ENCODE data around the gene CAPN1. TPM values are rescaled to one million over a fixed set of nuclear protein-coding genes. Genes with fewer than 3 reads are reported as not detected.

Gene CAPN1
- total RNA-seq, 1 experiment from 2014 or later: 238 TPM

DNA sequence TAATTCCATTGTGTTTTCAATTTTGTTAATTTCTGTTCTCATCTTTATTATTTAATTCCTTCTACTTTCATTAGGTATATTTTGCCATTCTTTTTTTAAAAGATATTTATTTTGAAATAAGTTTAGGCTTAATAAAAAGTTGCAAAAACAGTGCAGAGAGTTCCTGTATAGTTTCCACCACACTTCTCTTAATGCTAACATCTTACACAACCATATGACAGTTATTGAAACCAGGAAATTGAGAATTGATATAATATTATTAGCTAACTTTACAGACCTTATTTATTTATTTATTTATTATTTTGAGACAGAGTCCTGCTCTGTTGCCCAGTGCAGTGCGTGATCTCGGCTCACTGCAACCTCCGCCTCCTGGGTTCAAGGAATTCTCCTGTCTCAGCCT lies 25.5 kb upstream of the CAPN1 start:
- Histone ChIP-seq H3K4me1 (no peaks in the 10 kb centered on the region), H3K4me3 (ENCODE audit: low read depth, low read length) (no peak overlapping the region), H3K9me3 (no peaks in the 10 kb centered on the region), H3K27me3 (replicated peaks; ENCODE audit: control insufficient read depth, insufficient read depth, low read length) (no peaks in the 10 kb centered on the region; the same call in 1 of the 2 replicates), H3K36me3 (ENCODE audit: control insufficient read depth, insufficient read depth, low read length) (no peaks in the 10 kb centered on the region)
- ChIA-PET POLR2A (no interaction called here), CTCF (no interaction called here)
- intact Hi-C loops (cut with micrococcal nuclease; ENCODE audit: unreplicated experiment): no loop called here
- H3K9me3 Mint-ChIP-seq (ENCODE audit: unreplicated experiment): no peaks in the 10 kb centered on the region
- no peaks in the 10 kb centered on the region for H3K27me3 Mint-ChIP-seq (ENCODE audit: insufficient read depth, unreplicated experiment)
- DNase-seq: no peak
- no peaks in the 10 kb centered on the region for H3K36me3 Mint-ChIP-seq (ENCODE audit: insufficient read depth, unreplicated experiment)
- H3K4me3 Mint-ChIP-seq (ENCODE audit: unreplicated experiment): no peak overlapping the region
- TF ChIP-seq, protein P1, sequence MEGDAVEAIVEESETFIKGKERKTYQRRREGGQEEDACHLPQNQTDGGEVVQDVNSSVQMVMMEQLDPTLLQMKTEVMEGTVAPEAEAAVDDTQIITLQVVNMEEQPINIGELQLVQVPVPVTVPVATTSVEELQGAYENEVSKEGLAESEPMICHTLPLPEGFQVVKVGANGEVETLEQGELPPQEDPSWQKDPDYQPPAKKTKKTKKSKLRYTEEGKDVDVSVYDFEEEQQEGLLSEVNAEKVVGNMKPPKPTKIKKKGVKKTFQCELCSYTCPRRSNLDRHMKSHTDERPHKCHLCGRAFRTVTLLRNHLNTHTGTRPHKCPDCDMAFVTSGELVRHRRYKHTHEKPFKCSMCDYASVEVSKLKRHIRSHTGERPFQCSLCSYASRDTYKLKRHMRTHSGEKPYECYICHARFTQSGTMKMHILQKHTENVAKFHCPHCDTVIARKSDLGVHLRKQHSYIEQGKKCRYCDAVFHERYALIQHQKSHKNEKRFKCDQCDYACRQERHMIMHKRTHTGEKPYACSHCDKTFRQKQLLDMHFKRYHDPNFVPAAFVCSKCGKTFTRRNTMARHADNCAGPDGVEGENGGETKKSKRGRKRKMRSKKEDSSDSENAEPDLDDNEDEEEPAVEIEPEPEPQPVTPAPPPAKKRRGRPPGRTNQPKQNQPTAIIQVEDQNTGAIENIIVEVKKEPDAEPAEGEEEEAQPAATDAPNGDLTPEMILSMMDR (IDR thresholded peaks at IDR 0.05; ENCODE audit: insufficient read depth in 1 of 2, low read depth in 1 of 2, low read length in 1 of 2, severe bottlenecking in 1 of 2, unreplicated experiment in 1 of 2): no peak
- no TSS peak for BruUV-seq (replicated peaks)
- peaks cover 6% of the 10 kb centered on the region for H3K4me1 Mint-ChIP-seq (ENCODE audit: low read depth, unreplicated experiment)
- H3K27ac Mint-ChIP-seq (ENCODE audit: unreplicated experiment): no peak overlapping the region

DNA sequence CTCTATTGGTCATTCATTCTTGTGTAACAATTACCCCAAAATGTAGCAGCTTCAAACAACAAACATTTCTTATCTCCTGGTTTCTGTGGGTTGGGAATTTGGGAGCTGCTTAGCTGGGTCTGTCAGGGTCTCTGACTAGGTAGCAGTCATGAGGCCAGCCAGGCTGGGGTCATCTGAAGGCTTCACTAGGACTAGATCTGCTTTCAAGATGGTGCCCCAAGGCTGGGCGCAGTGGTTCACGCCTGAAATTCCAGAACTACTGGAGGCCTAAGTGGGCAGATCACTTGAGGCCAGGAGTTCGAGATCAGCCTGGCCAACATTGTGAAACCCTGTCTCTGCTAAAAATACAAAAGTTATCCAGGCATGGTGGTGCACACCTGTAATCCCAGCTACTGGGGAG lies 24.8 kb upstream of the CAPN1 start:
- Histone ChIP-seq H3K27me3 (replicated peaks; ENCODE audit: control insufficient read depth, insufficient read depth, low read length) (no peaks in the 10 kb centered on the region; the same call in 1 of the 2 replicates), H3K4me3 (ENCODE audit: low read depth, low read length) (no peak overlapping the region), H3K4me1 (no peaks in the 10 kb centered on the region), H3K9me3 (no peaks in the 10 kb centered on the region), H3K36me3 (ENCODE audit: control insufficient read depth, insufficient read depth, low read length) (no peaks in the 10 kb centered on the region)
- intact Hi-C loops (cut with micrococcal nuclease; ENCODE audit: unreplicated experiment): no loop called here
- no peak overlapping the region for H3K4me3 Mint-ChIP-seq (ENCODE audit: unreplicated experiment)
- peaks cover 6% of the 10 kb centered on the region for H3K4me1 Mint-ChIP-seq (ENCODE audit: low read depth, unreplicated experiment)
- no peaks in the 10 kb centered on the region for H3K27me3 Mint-ChIP-seq (ENCODE audit: insufficient read depth, unreplicated experiment)
- H3K27ac Mint-ChIP-seq (ENCODE audit: unreplicated experiment): no peak overlapping the region
- H3K9me3 Mint-ChIP-seq (ENCODE audit: unreplicated experiment): no peaks in the 10 kb centered on the region
- TF ChIP-seq, protein P1 (IDR thresholded peaks at IDR 0.05; ENCODE audit: insufficient read depth in 1 of 2, low read depth in 1 of 2, low read length in 1 of 2, severe bottlenecking in 1 of 2, unreplicated experiment in 1 of 2): no peak
- no peaks in the 10 kb centered on the region for H3K36me3 Mint-ChIP-seq (ENCODE audit: insufficient read depth, unreplicated experiment)
- CTCF ChIA-PET: no interaction called here
- POLR2A ChIA-PET: no interaction called here
- no TSS peak for BruUV-seq (replicated peaks)
- no peak for DNase-seq

DNA sequence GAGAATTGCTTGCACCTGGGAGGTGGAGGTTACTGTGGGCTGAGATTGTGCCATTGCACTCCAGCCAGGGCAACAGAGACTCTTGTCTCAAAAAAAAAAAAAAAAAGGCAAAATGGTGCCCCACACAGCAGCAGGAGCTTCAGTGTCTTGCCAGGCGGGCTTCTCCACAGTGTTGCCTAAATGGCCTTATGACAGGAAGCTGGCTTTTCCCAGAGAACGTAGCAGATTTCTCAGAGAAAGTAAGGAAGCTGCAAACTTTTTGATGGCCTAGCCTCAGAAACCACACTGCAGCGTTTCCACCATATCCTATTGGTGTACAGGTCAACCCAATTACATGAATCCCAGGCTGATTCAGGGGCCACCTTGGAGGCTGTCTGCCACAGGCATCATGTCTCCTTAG lies 24.4 kb upstream of the CAPN1 start:
- POLR2A ChIA-PET: no interaction called here
- no TSS peak for BruUV-seq (replicated peaks)
- H3K27me3 ChIP-seq (replicated peaks; ENCODE audit: control insufficient read depth, insufficient read depth, low read length): no peaks in the 10 kb centered on the region
- Mint-ChIP-seq H3K27me3 (ENCODE audit: insufficient read depth, unreplicated experiment) (no peaks in the 10 kb centered on the region), H3K36me3 (ENCODE audit: insufficient read depth, unreplicated experiment) (no peaks in the 10 kb centered on the region), H3K4me1 (ENCODE audit: low read depth, unreplicated experiment) (peaks cover 6% of the 10 kb centered on the region), H3K9me3 (ENCODE audit: unreplicated experiment) (no peaks in the 10 kb centered on the region), H3K4me3 (ENCODE audit: unreplicated experiment) (no peak overlapping the region), H3K27ac (ENCODE audit: unreplicated experiment) (no peak overlapping the region)
- no peak for DNase-seq
- no peaks in the 10 kb centered on the region for H3K9me3 ChIP-seq
- H3K4me1 ChIP-seq: no peaks in the 10 kb centered on the region
- CTCF ChIA-PET: no interaction called here
- intact Hi-C loops (cut with micrococcal nuclease; ENCODE audit: unreplicated experiment): no loop called here
- TF ChIP-seq, protein P1 (IDR thresholded peaks at IDR 0.05; ENCODE audit: insufficient read depth in 1 of 2, low read depth in 1 of 2, low read length in 1 of 2, severe bottlenecking in 1 of 2, unreplicated experiment in 1 of 2): no peak
- no peaks in the 10 kb centered on the region for H3K36me3 ChIP-seq (ENCODE audit: control insufficient read depth, insufficient read depth, low read length)
- H3K4me3 ChIP-seq (ENCODE audit: low read depth, low read length): no peak overlapping the region
